ENCODE measurements around the gene EPAS1. TPM values are rescaled to one million over a fixed set of nuclear protein-coding genes. Genes with fewer than 3 reads are reported as not detected.

The EPAS1 gene
- total RNA-seq, 2 experiments from 2014 or later: 4.2 to 5.4 TPM

DNA sequence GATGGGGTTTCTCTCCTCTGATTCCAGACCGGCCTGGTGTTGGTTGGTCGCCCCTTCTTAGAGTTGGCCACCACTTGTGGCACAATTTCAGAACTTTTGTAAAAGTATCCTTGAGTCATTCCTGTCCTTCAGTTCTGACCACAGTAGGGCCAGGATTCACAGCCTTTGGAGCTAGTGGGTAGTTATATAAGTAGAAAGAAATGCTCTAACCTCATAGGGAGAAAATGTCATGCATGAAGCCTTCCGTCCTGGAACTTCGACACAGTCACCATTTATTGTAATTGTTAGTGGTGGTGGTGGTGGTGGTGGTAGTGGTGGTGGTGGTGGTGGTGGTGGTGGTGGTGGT lies 65.4 kb downstream of the EPAS1 start:
- Mint-ChIP-seq H3K4me3 (no peak overlapping the region), H3K27me3 (no peaks in the 10 kb centered on the region), H3K27ac (no peak overlapping the region), H3K36me3 (ENCODE audit: low read depth) (no peaks in the 10 kb centered on the region), H3K4me1 (ENCODE audit: low read depth) (peaks cover 47% of the 10 kb centered on the region), H3K9me3 (no peaks in the 10 kb centered on the region)
- ChIA-PET POLR2A (interaction anchor here (0.6 to 2.0 kb wide), 5 partner anchors 10 to 66 kb away, joined by 3 to 6 read pairs (median 3); partner anchors contain the start of gene EPAS1), CTCF (no interaction called here)
- H3K27me3 ChIP-seq (ENCODE audit: control insufficient read depth in 1 of 2, insufficient read depth in 2 of 2, low read length in 2 of 2): no peaks in the 10 kb centered on the region
- no peak overlapping the region for H3K4me3 ChIP-seq (ENCODE audit: low read length)
- ATAC-seq (ENCODE audit: poor library complexity) (no peak), DNase-seq (no peak)
- H3K4me1 ChIP-seq (ENCODE audit: insufficient read depth, low read length): peaks cover 12% of the 10 kb centered on the region
- no peaks in the 10 kb centered on the region for H3K36me3 ChIP-seq (ENCODE audit: insufficient read depth, low read length)
- no peak for TF ChIP-seq CTCF (IDR thresholded peaks at IDR 0.05)
- no peak overlapping the region for H3K27ac ChIP-seq (ENCODE audit: low read depth in 1 of 2, low read length in 2 of 2)
- no peaks in the 10 kb centered on the region for H3K9me3 ChIP-seq (ENCODE audit: control insufficient read depth in 1 of 2, insufficient read depth in 1 of 2, low read length in 2 of 2)
- intact Hi-C loops (cut with DNase I, micrococcal nuclease): loop anchor here (5.0 to 10.0 kb wide), 3 partner anchors 60 to 718 kb away; partner anchors contain the start of gene EPAS1 (in 1 of the 2)

DNA sequence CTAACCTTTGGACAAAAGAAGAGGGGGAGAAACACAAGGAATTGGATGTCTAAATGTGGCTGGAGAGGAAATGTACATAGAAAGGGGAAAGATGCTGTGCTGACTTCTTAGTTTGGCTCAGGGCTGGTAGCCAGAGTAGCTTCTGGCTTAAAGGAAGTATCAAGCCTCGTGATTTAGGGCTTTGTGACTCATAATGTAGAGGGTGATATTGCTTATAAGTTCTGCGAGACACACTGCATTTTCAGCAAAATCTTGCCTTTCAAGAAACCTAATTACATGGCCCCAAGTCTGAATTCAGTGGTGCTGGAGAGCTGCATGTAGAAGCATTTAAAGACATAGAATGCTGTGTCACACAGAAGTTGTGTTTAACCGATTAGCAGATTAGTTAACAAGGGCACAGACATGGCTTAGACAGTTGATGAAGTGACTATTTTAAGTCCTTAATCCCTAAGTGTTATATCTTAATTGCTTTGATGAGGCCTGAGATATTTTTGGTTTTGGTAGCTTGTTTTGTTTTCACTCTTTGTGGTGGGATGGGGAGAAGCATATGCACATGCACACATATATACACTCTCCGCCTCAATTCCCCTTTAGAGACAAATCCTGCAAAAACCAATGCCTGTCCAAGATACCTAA lies 66.4 kb downstream of the EPAS1 start:
- CTCF ChIA-PET: no interaction called here
- Mint-ChIP-seq H3K36me3 (ENCODE audit: low read depth) (no peaks in the 10 kb centered on the region), H3K27ac (no peak overlapping the region), H3K27me3 (no peaks in the 10 kb centered on the region), H3K4me1 (ENCODE audit: low read depth) (peaks cover 37% of the 10 kb centered on the region), H3K9me3 (no peaks in the 10 kb centered on the region), H3K4me3 (no peak overlapping the region)
- intact Hi-C loops (cut with DNase I, micrococcal nuclease): loop anchor here (5.0 to 10.0 kb wide), 3 partner anchors 61 to 719 kb away; partner anchors contain the start of gene EPAS1 (in 1 of the 2)
- no peaks in the 10 kb centered on the region for H3K9me3 ChIP-seq (ENCODE audit: control insufficient read depth in 1 of 2, insufficient read depth in 1 of 2, low read length in 2 of 2)
- no peaks in the 10 kb centered on the region for H3K27me3 ChIP-seq (ENCODE audit: control insufficient read depth in 1 of 2, insufficient read depth in 2 of 2, low read length in 2 of 2)
- no peak for TF ChIP-seq CTCF (IDR thresholded peaks at IDR 0.05)
- DNase-seq (peak in 2 of 14 experiments; percentile 14 to 17), ATAC-seq (ENCODE audit: poor library complexity) (peak; percentile 55)
- POLR2A ChIA-PET: interaction anchor here (1.6 kb wide), 1 partner anchor 67 kb away, joined by 3 read pairs; the partner anchor contains the start of gene EPAS1
- peaks cover 12% of the 10 kb centered on the region for H3K4me1 ChIP-seq (ENCODE audit: insufficient read depth, low read length)
- H3K36me3 ChIP-seq (ENCODE audit: insufficient read depth, low read length): no peaks in the 10 kb centered on the region
- H3K4me3 ChIP-seq (ENCODE audit: low read length): no peak overlapping the region
- H3K27ac ChIP-seq (ENCODE audit: low read depth in 1 of 2, low read length in 2 of 2): no peak overlapping the region

GRCh38 chr2:46364797-46365457 lies 67.7 kb downstream of the EPAS1 start:
- peaks cover 12% of the 10 kb centered on the region for H3K4me1 ChIP-seq (ENCODE audit: insufficient read depth, low read length)
- no peak overlapping the region for H3K27ac ChIP-seq (ENCODE audit: low read depth in 1 of 2, low read length in 2 of 2)
- intact Hi-C loops (cut with DNase I, micrococcal nuclease): loop anchor here (1.0 to 10.0 kb wide), 9 partner anchors 28 to 720 kb away; partner anchors contain the start of gene EPAS1 (in 1 of the 2)
- H3K27me3 ChIP-seq (ENCODE audit: control insufficient read depth in 1 of 2, insufficient read depth in 2 of 2, low read length in 2 of 2): no peaks in the 10 kb centered on the region
- no peaks in the 10 kb centered on the region for H3K27me3 Mint-ChIP-seq
- TF ChIP-seq CTCF (IDR thresholded peaks at IDR 0.05): peak; percentile 86
- H3K4me3 Mint-ChIP-seq: no peak overlapping the region
- ChIA-PET CTCF (interaction anchor here (0.8 kb wide), 1 partner anchor 11 kb away, joined by 4 read pairs; no protein-coding TSS in a partner anchor), POLR2A (no interaction called here)
- no peak overlapping the region for H3K4me3 ChIP-seq (ENCODE audit: low read length)
- no peaks in the 10 kb centered on the region for H3K9me3 ChIP-seq (ENCODE audit: control insufficient read depth in 1 of 2, insufficient read depth in 1 of 2, low read length in 2 of 2)
- no peaks in the 10 kb centered on the region for H3K36me3 Mint-ChIP-seq (ENCODE audit: low read depth)
- ATAC-seq (ENCODE audit: poor library complexity): peak; percentile 60
- H3K27ac Mint-ChIP-seq: no peak overlapping the region
- no peaks in the 10 kb centered on the region for H3K36me3 ChIP-seq (ENCODE audit: insufficient read depth, low read length)
- peaks cover 37% of the 10 kb centered on the region for H3K4me1 Mint-ChIP-seq (ENCODE audit: low read depth)
- peak in 5 of 14 experiments; percentile 14 to 74 (median 64) for DNase-seq
- no peaks in the 10 kb centered on the region for H3K9me3 Mint-ChIP-seq

Measured in CD4-positive, alpha-beta T cell (primary cell).